ENCODE measurements around the gene FOXP1. TPM values are rescaled to one million over a fixed set of nuclear protein-coding genes. Genes with fewer than 3 reads are reported as not detected.

FOXP1 gene
- total and polyA plus RNA-seq, 2 of the 8 experiments (the other 6 are each of a cell fraction or from before 2014, with no cell fraction given) = 13.9 to 25.4 TPM

DNA sequence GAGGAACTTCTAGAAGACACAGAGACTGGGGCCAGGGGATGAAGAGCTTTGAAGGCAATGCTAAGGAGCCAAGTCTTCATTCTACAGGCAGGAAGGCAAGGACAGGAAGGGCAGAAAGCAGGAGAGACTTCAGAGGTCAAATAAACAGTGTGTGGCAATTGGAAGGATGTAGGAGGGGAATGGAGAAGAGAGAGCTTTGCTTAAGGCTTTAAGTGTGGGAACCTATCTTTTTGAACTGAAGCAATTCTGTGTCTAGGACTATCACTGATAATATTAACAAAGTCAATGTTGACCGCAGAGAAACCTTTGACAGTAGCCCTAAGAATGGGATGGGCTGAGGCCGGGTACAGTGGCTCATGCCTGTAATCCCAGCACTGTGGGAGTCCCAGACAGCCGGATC is 325.0 kb downstream of the FOXP1 start:
- Histone ChIP-seq H3K4me2 (ENCODE audit: insufficient read depth in 1 of 2, low read depth in 2 of 2, low read length in 2 of 2) (no peak overlapping the region), H3K9ac (replicated peaks in 1 of 4; ENCODE audit: extremely low read depth in 1 of 4, low read depth in 3 of 4, low read length in 3 of 4) (no peak overlapping the region)
- TF ChIP-seq SIN3A (conservative IDR thresholded peaks at IDR 0.05 in 1 of 2, IDR thresholded peaks at IDR 0.05 in 1 of 2; ENCODE audit: low read depth in 1 of 2, low read length in 2 of 2) (no peak), HDAC2 (IDR thresholded peaks at IDR 0.05; ENCODE audit: borderline replicate concordance in 1 of 2, low read depth in 2 of 2, low read length in 2 of 2) (no peak), TAF1 (IDR thresholded peaks at IDR 0.05; ENCODE audit: low read depth, low read length) (no peak), CHD2 (IDR thresholded peaks at IDR 0.05; ENCODE audit: low read length) (no peak), EP300 (IDR thresholded peaks at IDR 0.05; ENCODE audit: borderline replicate concordance in 1 of 2, low read depth in 2 of 2, low read length in 2 of 2) (no peak), KDM5A (IDR thresholded peaks at IDR 0.05; ENCODE audit: low read length) (no peak), POLR2AphosphoS5 (IDR thresholded peaks at IDR 0.05; ENCODE audit: low read depth, low read length) (no peak), RAD21 (IDR thresholded peaks at IDR 0.05 in 1 of 2, conservative IDR thresholded peaks at IDR 0.05 in 1 of 2; ENCODE audit: low read depth in 2 of 2, low read length in 2 of 2) (no peak), TEAD4 (IDR thresholded peaks at IDR 0.05; ENCODE audit: low read depth, low read length) (no peak), EGR1 (IDR thresholded peaks at IDR 0.05; ENCODE audit: borderline replicate concordance, low read depth, low read length) (no peak), RBBP5 (IDR thresholded peaks at IDR 0.05; ENCODE audit: borderline replicate concordance, low read depth, low read length) (no peak), BACH1 (IDR thresholded peaks at IDR 0.05; ENCODE audit: low read length) (no peak), ZNF274 (IDR thresholded peaks at IDR 0.05; ENCODE audit: borderline replicate concordance, extremely low read depth, low read length) (no peak)

More for the DNA sequence above, 325.0 kb downstream of the FOXP1 start:
- 91% methylated on average over 3 of the region's 3 CpGs; no CpG with 5 or more reads in 1 of the 2 experiments for WGBS, 2 experiments (ENCODE audit: extremely low coverage in 1 of 2, insufficient coverage in 1 of 2, insufficient read length in 1 of 2, insufficient replicate concordance in 2 of 2, low coverage in 1 of 2, low lambda C conversion rate in 2 of 2, missing lambda C conversion rate in 1 of 2)
- POLR2A ChIA-PET (ENCODE audit: partially characterized antibody) = interaction anchor here (0.8 to 1.9 kb wide), 3 partner anchors 8 to 16 kb away, joined by 3 to 5 read pairs (median 3); no protein-coding TSS in a partner anchor
- FAIRE-seq = no peak
- Histone ChIP-seq H2BK20ac (ENCODE audit: low read length) (no peak overlapping the region), H3K23ac (ENCODE audit: insufficient read length) (no peak overlapping the region), H2BK12ac (ENCODE audit: low read depth, low read length) (peak overlapping the region; percentile 80; the same call in 1 of the 2 replicates), H2BK5ac (ENCODE audit: low read depth, low read length) (0 out of 2 replicates have a peak overlapping the region, but pooled peaks have one; percentile 3), H2BK120ac (replicated peaks; ENCODE audit: low read depth, low read length) (no peak overlapping the region), H4K91ac (replicated peaks; ENCODE audit: insufficient read length, low read length) (no peak overlapping the region), H3K4ac (replicated peaks; ENCODE audit: insufficient read length, low read depth, low read length) (no peak overlapping the region), H3K36me3 (ENCODE audit: control insufficient read depth in 2 of 4, insufficient read depth in 4 of 4, low read length in 3 of 4) (0 out of 8 replicates have a peak, but pooled peaks cover 0 to 3% (median 0%) of the 10 kb centered on the region in 4 experiments), H3K27ac (ENCODE audit: low read depth, low read length) (no peak overlapping the region), H4K8ac (ENCODE audit: extremely low read depth, insufficient read depth, low read length) (no peak overlapping the region), H3K9me3 (ENCODE audit: insufficient read depth in 2 of 2, low read depth in 1 of 2, low read length in 1 of 2) (no peaks in the 10 kb centered on the region), H3K56ac (replicated peaks; ENCODE audit: insufficient read length, low read depth, low read length) (no peak overlapping the region), H3K18ac (ENCODE audit: extremely low read depth, low read length) (peak overlapping the region; percentile 51; the same call in 1 of the 2 replicates), H3K14ac (ENCODE audit: insufficient read length) (no peak overlapping the region), H4K5ac (ENCODE audit: insufficient read length, low read depth, low read length) (no peak overlapping the region), H3K23me2 (ENCODE audit: low read depth, low read length) (no peaks in the 10 kb centered on the region; the same call in 1 of the 2 replicates), H4K20me1 (replicated peaks in 1 of 2; ENCODE audit: control insufficient read depth in 1 of 2, insufficient read depth in 2 of 2, low read length in 2 of 2) (no peaks in the 10 kb centered on the region), H3K27me3 (replicated peaks in 1 of 4; ENCODE audit: control insufficient read depth in 3 of 4, extremely low read depth in 1 of 4, insufficient read depth in 3 of 4, low read length in 3 of 4) (no peaks in the 10 kb centered on the region), H2AFZ (ENCODE audit: low read length) (no peak overlapping the region), H3K79me1 (ENCODE audit: low read depth, low read length) (no peaks in the 10 kb centered on the region; the same call in 1 of the 2 replicates), H3K4me1 (replicated peaks in 1 of 4; ENCODE audit: control insufficient read depth in 3 of 4, insufficient read depth in 4 of 4, low read length in 3 of 4) (peaks cover 1 to 15% (median 6%) of the 10 kb centered on the region in 4 experiments; a peak in 4 of 7 replicates), H3K4me3 (ENCODE audit: extremely low read depth in 1 of 4, insufficient read depth in 2 of 4, low read depth in 3 of 4, low read length in 4 of 4) (no peak overlapping the region), H2AK5ac (ENCODE audit: low read depth, low read length) (peak overlapping the region; percentile 32; the same call in 1 of the 2 replicates), H2BK15ac (ENCODE audit: low read length) (no peak overlapping the region), H3K79me2 (ENCODE audit: control insufficient read depth in 1 of 2, insufficient read depth in 2 of 2, low read length in 2 of 2) (no peaks in the 10 kb centered on the region; a peak in 2 of 4 replicates)
- DNase-seq (ENCODE audit: low read depth in 1 of 2, low spot score in 2 of 2) = no peak
- CTCF ChIA-PET (ENCODE audit: partially characterized antibody) = interaction anchor here (0.6 to 1.4 kb wide), 5 partner anchors 8 to 236 kb away, joined by 3 to 4 read pairs (median 3); no protein-coding TSS in a partner anchor

Data from H1 (cell line).